ENCODE measurements around the gene YIPF7. TPM values are rescaled to one million over a fixed set of nuclear protein-coding genes. Genes with fewer than 3 reads are reported as not detected.

YIPF7 gene
- total RNA-seq, 2 donors from 2014 or later: 1.4 TPM

- H3K27ac ChIP-seq: peak within 1 kb of the TSS; percentile 90 to 92
- DNase-seq (ENCODE audit: low spot score): peak; percentile 92
- no peaks in the 10 kb centered on the region for H3K27me3 ChIP-seq
- H3K4me1 ChIP-seq: peaks cover 0 to 24% of the 10 kb centered on the region in 2 donors
- H3K4me3 ChIP-seq: peak within 1 kb of the TSS; percentile 69 to 85
- peaks cover 12% of the 10 kb centered on the region for H3K36me3 ChIP-seq
- no peak for TF ChIP-seq CTCF (IDR thresholded peaks at IDR 0.05)
- H3K9me3 ChIP-seq: no peaks in the 10 kb centered on the region
These were observed 26.9 kb upstream of the YIPF7 start, which contains the start of gene GUF1 for GRCh38 chr4:44678094-44679041. Gene GUF1 (plus strand): TSS chr4:44678420. CDS start chr4:44678623, 203 bp downstream.

- no peak for TF ChIP-seq CTCF (IDR thresholded peaks at IDR 0.05)
- Histone ChIP-seq H3K27me3 (no peaks in the 10 kb centered on the region), H3K4me3 (no peak overlapping the region), H3K9me3 (no peaks in the 10 kb centered on the region), H3K36me3 (no peaks in the 10 kb centered on the region), H3K4me1 (peaks cover 0 to 22% of the 10 kb centered on the region in 2 donors), H3K27ac (no peak overlapping the region)
- DNase-seq (ENCODE audit: low spot score): no peak
These were observed 23.9 kb upstream of the YIPF7 start for GRCh38 chr4:44675366-44675765.

- no peaks in the 10 kb centered on the region for H3K27me3 ChIP-seq
- no peak overlapping the region for H3K27ac ChIP-seq
- TF ChIP-seq CTCF (IDR thresholded peaks at IDR 0.05): no peak
- peaks cover 0 to 13% of the 10 kb centered on the region in 2 donors for H3K4me1 ChIP-seq
- no peaks in the 10 kb centered on the region for H3K36me3 ChIP-seq
- no peak overlapping the region for H3K4me3 ChIP-seq
- no peaks in the 10 kb centered on the region for H3K9me3 ChIP-seq
- DNase-seq (ENCODE audit: low spot score): no peak
These were observed 23.0 kb upstream of the YIPF7 start for GRCh38 chr4:44674471-44674870.

- no peak overlapping the region for H3K27ac ChIP-seq
- no peaks in the 10 kb centered on the region for H3K4me1 ChIP-seq
- no peak overlapping the region for H3K4me3 ChIP-seq
- TF ChIP-seq CTCF (IDR thresholded peaks at IDR 0.05): no peak
- no peaks in the 10 kb centered on the region for H3K27me3 ChIP-seq
- no peaks in the 10 kb centered on the region for H3K36me3 ChIP-seq
- H3K9me3 ChIP-seq: no peaks in the 10 kb centered on the region
- no peak for DNase-seq (ENCODE audit: low spot score)
These were observed 20.2 kb upstream of the YIPF7 start for GRCh38 chr4:44671636-44672035.

- DNase-seq (ENCODE audit: low spot score): no peak
- Histone ChIP-seq H3K27ac (peak overlapping the region in 1 of 2 donors; percentile 56), H3K27me3 (no peaks in the 10 kb centered on the region), H3K4me1 (no peaks in the 10 kb centered on the region), H3K9me3 (no peaks in the 10 kb centered on the region), H3K4me3 (no peak overlapping the region), H3K36me3 (no peaks in the 10 kb centered on the region)
- no peak for TF ChIP-seq CTCF (IDR thresholded peaks at IDR 0.05)
These were observed 19.2 kb upstream of the YIPF7 start for GRCh38 chr4:44670506-44671199.
